Measurements from ENCODE around the gene NCR2. TPM values are rescaled to one million over a fixed set of nuclear protein-coding genes. Genes with fewer than 3 reads are reported as not detected.

Gene NCR2, protein sequence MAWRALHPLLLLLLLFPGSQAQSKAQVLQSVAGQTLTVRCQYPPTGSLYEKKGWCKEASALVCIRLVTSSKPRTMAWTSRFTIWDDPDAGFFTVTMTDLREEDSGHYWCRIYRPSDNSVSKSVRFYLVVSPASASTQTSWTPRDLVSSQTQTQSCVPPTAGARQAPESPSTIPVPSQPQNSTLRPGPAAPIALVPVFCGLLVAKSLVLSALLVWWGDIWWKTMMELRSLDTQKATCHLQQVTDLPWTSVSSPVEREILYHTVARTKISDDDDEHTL
- not detected for total RNA-seq
- not detected for total RNA-seq (2013)
- 0 to 0.11 (median 0) reads per million in 29 experiments for total RNA-seq

- H3K4me3 ChIP-seq (ENCODE audit: control insufficient read depth in 1 of 2, extremely low read depth in 1 of 2, low read length in 1 of 2): no peak within 1 kb of the TSS
- peaks cover 34 to 57% of the 10 kb centered on the region in 2 experiments for H3K4me1 ChIP-seq (ENCODE audit: control insufficient read depth in 1 of 2, extremely low read depth in 1 of 2, insufficient read depth in 2 of 2, low read length in 2 of 2)
- DNase-seq (no peak), ATAC-seq (replicated peaks in 1 of 4) (no peak)
- H3K27ac ChIP-seq (ENCODE audit: low read length): peak within 1 kb of the TSS; percentile 82
- H3K36me3 Mint-ChIP-seq: no peaks in the 10 kb centered on the region
- H3K27me3 ChIP-seq (replicated peaks in 1 of 2; ENCODE audit: control insufficient read depth in 2 of 2, extremely low read depth in 1 of 2, insufficient read depth in 2 of 2, low read length in 1 of 2): no peaks in the 10 kb centered on the region
- H3K4me3 Mint-ChIP-seq: peak within 1 kb of the TSS in 2 of 3 donors; percentile 34 to 73
- POLR2A ChIA-PET: no interaction called here
- peak within 1 kb of the TSS; percentile 77 to 90 for H3K27ac Mint-ChIP-seq
- CTCF ChIA-PET: interaction anchor here in 1 of 2 donors (1.6 to 3.0 kb wide), 2 partner anchors 14 kb away, joined by 4 to 11 read pairs; no protein-coding TSS in a partner anchor
- H3K9me3 ChIP-seq: no peaks in the 10 kb centered on the region
- H3K36me3 ChIP-seq (ENCODE audit: control insufficient read depth in 2 of 2, extremely low read depth in 1 of 2, insufficient read depth in 1 of 2, low read length in 1 of 2): no peaks in the 10 kb centered on the region
- 82% methylated on average over 3 of the region's 5 CpGs for WGBS (ENCODE audit: insufficient coverage)
- peaks cover 55 to 58% (median 55%) of the 10 kb centered on the region in 3 donors for H3K4me1 Mint-ChIP-seq
- H3K9me3 Mint-ChIP-seq: no peaks in the 10 kb centered on the region
- no peaks in the 10 kb centered on the region for H3K27me3 Mint-ChIP-seq
Measured at GRCh38 chr6:41335296-41335695, at the start of gene NCR2. Gene NCR2 (plus strand): TSS chr6:41335608. CDS start chr6:41335877, 269 bp downstream.

DNA sequence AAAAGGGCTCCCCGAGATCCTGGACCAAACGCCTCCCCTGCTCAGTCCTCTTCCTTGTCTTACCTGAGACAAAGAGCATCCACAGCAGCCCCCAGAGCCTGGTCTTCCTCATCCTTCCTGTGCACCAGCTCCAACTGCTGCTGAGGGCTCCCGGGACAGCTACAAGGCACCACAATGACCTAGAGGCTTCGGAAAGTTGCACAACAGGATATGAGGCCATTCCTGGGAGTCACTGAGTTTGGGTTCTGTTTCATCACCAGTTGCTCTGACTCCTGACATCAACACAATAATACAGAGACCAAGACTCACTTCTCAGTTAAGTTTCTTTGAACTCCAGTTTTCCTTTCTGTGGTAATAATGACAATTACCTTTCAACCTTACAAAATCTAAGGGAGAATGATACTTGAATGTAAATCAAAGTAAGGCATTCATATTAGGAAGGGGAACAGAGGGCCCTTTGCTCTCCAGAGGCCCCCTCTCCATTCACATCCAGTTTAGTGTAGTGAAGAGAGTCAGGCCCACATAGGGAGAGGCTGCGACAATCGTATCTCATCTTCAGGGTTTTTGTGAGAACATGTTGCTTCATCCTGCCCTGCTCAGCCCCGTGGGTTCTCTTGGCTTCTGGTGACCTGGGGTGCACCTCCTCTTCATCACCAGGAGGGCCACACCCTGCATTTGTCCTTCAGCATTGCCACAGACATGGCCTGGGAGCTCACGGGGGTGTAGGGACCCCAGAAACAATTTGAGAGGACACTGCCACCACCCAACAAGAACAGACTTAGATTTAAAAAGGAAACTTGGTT lies 48.7 kb upstream of the NCR2 start, which contains the start of gene TREM1:
TREM1 (minus strand) TSS at position 139 of the 803 bp plus-strand sequence; CDS start at position 112, 27 bp downstream.
- Histone ChIP-seq H3K4me3 (ENCODE audit: control insufficient read depth in 1 of 2, extremely low read depth in 1 of 2, low read length in 1 of 2) (no peak within 1 kb of the TSS), H3K27me3 (replicated peaks in 1 of 2; ENCODE audit: control insufficient read depth in 2 of 2, extremely low read depth in 1 of 2, insufficient read depth in 2 of 2, low read length in 1 of 2) (peaks cover 0 to 10% of the 10 kb centered on the region in 2 experiments), H3K36me3 (ENCODE audit: control insufficient read depth in 2 of 2, extremely low read depth in 1 of 2, insufficient read depth in 1 of 2, low read length in 1 of 2) (no peaks in the 10 kb centered on the region), H3K4me1 (ENCODE audit: control insufficient read depth in 1 of 2, extremely low read depth in 1 of 2, insufficient read depth in 2 of 2, low read length in 2 of 2) (no peaks in the 10 kb centered on the region), H3K9me3 (no peaks in the 10 kb centered on the region), H3K27ac (ENCODE audit: low read length) (no peak within 1 kb of the TSS)
- Mint-ChIP-seq H3K36me3 (no peaks in the 10 kb centered on the region), H3K4me3 (no peak within 1 kb of the TSS), H3K4me1 (peaks cover 0 to 6% (median 2%) of the 10 kb centered on the region in 3 donors), H3K9me3 (no peaks in the 10 kb centered on the region), H3K27ac (no peak within 1 kb of the TSS), H3K27me3 (peaks cover 8% of the 10 kb centered on the region in 2 donors)
- peak in 1 of 35 experiments; percentile 39 for DNase-seq
- ChIA-PET POLR2A (no interaction called here), CTCF (no interaction called here)
- WGBS (ENCODE audit: insufficient coverage): 85% methylated on average over 8 of the region's 8 CpGs
- no peak for ATAC-seq (replicated peaks in 1 of 4)

DNA sequence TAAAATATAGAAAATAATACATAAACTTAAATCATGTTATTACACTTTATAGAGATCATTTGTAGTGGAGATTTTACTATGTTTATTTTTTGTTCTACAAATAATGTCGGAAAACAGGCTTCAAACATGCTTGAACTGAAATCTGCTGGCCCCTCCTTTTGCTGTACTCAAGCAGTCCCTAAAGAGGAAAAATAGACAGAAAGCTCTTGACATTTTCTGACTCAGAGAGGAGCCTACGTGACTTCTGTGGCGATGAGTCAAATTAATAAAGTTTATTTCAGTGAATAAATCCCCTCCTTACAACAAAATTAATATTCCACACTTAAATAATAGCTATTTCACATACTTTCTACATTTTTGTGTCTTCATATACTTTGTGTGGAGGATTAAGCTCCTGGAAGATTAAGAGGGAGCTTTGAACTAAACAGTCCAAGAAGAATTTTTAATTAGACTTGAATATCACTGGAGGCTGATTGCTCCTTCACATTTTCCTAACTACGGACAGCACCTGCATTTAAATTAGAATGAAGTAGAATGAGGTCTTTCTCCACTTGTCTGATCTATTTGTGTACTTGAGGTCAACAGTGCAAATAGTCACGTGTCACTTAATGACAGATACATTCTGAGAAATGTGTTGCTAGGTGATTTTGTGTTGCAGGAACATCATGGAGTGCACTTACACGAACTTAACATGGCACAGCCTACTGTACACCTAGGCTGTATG lies 47.2 kb upstream of the NCR2 start:
- H3K9me3 Mint-ChIP-seq: no peaks in the 10 kb centered on the region
- H3K27ac Mint-ChIP-seq: no peak overlapping the region
- CTCF ChIA-PET: interaction anchor here in 1 of 2 donors (1.4 kb wide), 1 partner anchor 106 kb away, joined by 4 read pairs; no protein-coding TSS in a partner anchor
- peaks cover 5 to 8% of the 10 kb centered on the region in 2 donors for H3K27me3 Mint-ChIP-seq
- POLR2A ChIA-PET: no interaction called here
- peaks cover 0 to 2% (median 0%) of the 10 kb centered on the region in 3 donors for H3K4me1 Mint-ChIP-seq
- peaks cover 0 to 10% of the 10 kb centered on the region in 2 experiments for H3K27me3 ChIP-seq (replicated peaks in 1 of 2; ENCODE audit: control insufficient read depth in 2 of 2, extremely low read depth in 1 of 2, insufficient read depth in 2 of 2, low read length in 1 of 2)
- DNase-seq (no peak), ATAC-seq (replicated peaks in 1 of 4) (no peak)
- H3K9me3 ChIP-seq: no peaks in the 10 kb centered on the region
- no peak overlapping the region for H3K4me3 ChIP-seq (ENCODE audit: control insufficient read depth in 1 of 2, extremely low read depth in 1 of 2, low read length in 1 of 2)
- WGBS (ENCODE audit: insufficient coverage): no CpG with 5 or more reads among the region's 6 CpGs
- no peak overlapping the region for H3K4me3 Mint-ChIP-seq
- no peak overlapping the region for H3K27ac ChIP-seq (ENCODE audit: low read length)
- H3K4me1 ChIP-seq (ENCODE audit: control insufficient read depth in 1 of 2, extremely low read depth in 1 of 2, insufficient read depth in 2 of 2, low read length in 2 of 2): no peaks in the 10 kb centered on the region
- H3K36me3 Mint-ChIP-seq: no peaks in the 10 kb centered on the region
- H3K36me3 ChIP-seq (ENCODE audit: control insufficient read depth in 2 of 2, extremely low read depth in 1 of 2, insufficient read depth in 1 of 2, low read length in 1 of 2): no peaks in the 10 kb centered on the region

GRCh38 chr6:41288754-41289129 lies 46.7 kb upstream of the NCR2 start:
- CTCF ChIA-PET: interaction anchor here in 1 of 2 donors (1.4 kb wide), 1 partner anchor 107 kb away, joined by 4 read pairs; no protein-coding TSS in a partner anchor
- Mint-ChIP-seq H3K4me3 (no peak overlapping the region), H3K27ac (no peak overlapping the region), H3K9me3 (no peaks in the 10 kb centered on the region), H3K36me3 (no peaks in the 10 kb centered on the region), H3K4me1 (peaks cover 0 to 2% (median 0%) of the 10 kb centered on the region in 3 donors), H3K27me3 (peaks cover 5 to 8% of the 10 kb centered on the region in 2 donors)
- no peak for ATAC-seq (replicated peaks in 1 of 4)
- no peaks in the 10 kb centered on the region for H3K4me1 ChIP-seq (ENCODE audit: control insufficient read depth in 1 of 2, extremely low read depth in 1 of 2, insufficient read depth in 2 of 2, low read length in 2 of 2)
- H3K36me3 ChIP-seq (ENCODE audit: control insufficient read depth in 2 of 2, extremely low read depth in 1 of 2, insufficient read depth in 1 of 2, low read length in 1 of 2): no peaks in the 10 kb centered on the region
- H3K9me3 ChIP-seq: no peaks in the 10 kb centered on the region
- no peak overlapping the region for H3K27ac ChIP-seq (ENCODE audit: low read length)
- no peak for DNase-seq
- H3K4me3 ChIP-seq (ENCODE audit: control insufficient read depth in 1 of 2, extremely low read depth in 1 of 2, low read length in 1 of 2): no peak overlapping the region
- POLR2A ChIA-PET: no interaction called here
- WGBS (ENCODE audit: insufficient coverage): no CpG with 5 or more reads among the region's 2 CpGs
- H3K27me3 ChIP-seq (replicated peaks in 1 of 2; ENCODE audit: control insufficient read depth in 2 of 2, extremely low read depth in 1 of 2, insufficient read depth in 2 of 2, low read length in 1 of 2): peaks cover 0 to 10% of the 10 kb centered on the region in 2 experiments

GRCh38 chr6:41289815-41290214 lies 45.6 kb upstream of the NCR2 start:
- Mint-ChIP-seq H3K36me3 (no peaks in the 10 kb centered on the region), H3K4me3 (no peak overlapping the region), H3K27ac (no peak overlapping the region), H3K4me1 (peaks cover 0 to 2% (median 2%) of the 10 kb centered on the region in 3 donors), H3K27me3 (peaks cover 5% of the 10 kb centered on the region in 2 donors), H3K9me3 (no peaks in the 10 kb centered on the region)
- Histone ChIP-seq H3K9me3 (no peaks in the 10 kb centered on the region), H3K4me1 (ENCODE audit: control insufficient read depth in 1 of 2, extremely low read depth in 1 of 2, insufficient read depth in 2 of 2, low read length in 2 of 2) (peaks cover 0 to 7% of the 10 kb centered on the region in 2 experiments), H3K36me3 (ENCODE audit: control insufficient read depth in 2 of 2, extremely low read depth in 1 of 2, insufficient read depth in 1 of 2, low read length in 1 of 2) (no peaks in the 10 kb centered on the region), H3K27ac (ENCODE audit: low read length) (no peak overlapping the region), H3K4me3 (ENCODE audit: control insufficient read depth in 1 of 2, extremely low read depth in 1 of 2, low read length in 1 of 2) (no peak overlapping the region), H3K27me3 (replicated peaks in 1 of 2; ENCODE audit: control insufficient read depth in 2 of 2, extremely low read depth in 1 of 2, insufficient read depth in 2 of 2, low read length in 1 of 2) (peaks cover 0 to 10% of the 10 kb centered on the region in 2 experiments)
- ATAC-seq (replicated peaks in 1 of 4): no peak
- WGBS (ENCODE audit: insufficient coverage): no CpG with 5 or more reads among the region's 4 CpGs
- ChIA-PET POLR2A (interaction anchor here in 1 of 2 donors (0.6 kb wide), 1 partner anchor 22 kb away, joined by 6 read pairs; no protein-coding TSS in a partner anchor), CTCF (no interaction called here)
- no peak for DNase-seq

- no peak overlapping the region for H3K27ac ChIP-seq (ENCODE audit: low read length)
- H3K36me3 Mint-ChIP-seq: no peaks in the 10 kb centered on the region
- H3K4me3 Mint-ChIP-seq: no peak overlapping the region
- H3K36me3 ChIP-seq (ENCODE audit: control insufficient read depth in 2 of 2, extremely low read depth in 1 of 2, insufficient read depth in 1 of 2, low read length in 1 of 2): no peaks in the 10 kb centered on the region
- ChIA-PET CTCF (no interaction called here), POLR2A (no interaction called here)
- H3K27ac Mint-ChIP-seq: no peak overlapping the region
- peaks cover 0 to 8% of the 10 kb centered on the region in 2 experiments for H3K27me3 ChIP-seq (replicated peaks in 1 of 2; ENCODE audit: control insufficient read depth in 2 of 2, extremely low read depth in 1 of 2, insufficient read depth in 2 of 2, low read length in 1 of 2)
- DNase-seq (no peak), ATAC-seq (replicated peaks in 1 of 4) (no peak)
- peaks cover 0 to 3% of the 10 kb centered on the region in 2 donors for H3K27me3 Mint-ChIP-seq
- 80% methylated on average over 1 of the region's 1 CpG for WGBS (ENCODE audit: insufficient coverage)
- no peaks in the 10 kb centered on the region for H3K9me3 ChIP-seq
- H3K4me1 ChIP-seq (ENCODE audit: control insufficient read depth in 1 of 2, extremely low read depth in 1 of 2, insufficient read depth in 2 of 2, low read length in 2 of 2): peaks cover 0 to 10% of the 10 kb centered on the region in 2 experiments
- H3K4me3 ChIP-seq (ENCODE audit: control insufficient read depth in 1 of 2, extremely low read depth in 1 of 2, low read length in 1 of 2): no peak overlapping the region
- H3K9me3 Mint-ChIP-seq: no peaks in the 10 kb centered on the region
- peaks cover 1 to 11% (median 6%) of the 10 kb centered on the region in 3 donors for H3K4me1 Mint-ChIP-seq
Measured at GRCh38 chr6:41291717-41292116, 43.7 kb upstream of the NCR2 start.
